Measurements from ENCODE around the gene PTGFRN. TPM values are rescaled to one million over a fixed set of nuclear protein-coding genes. Genes with fewer than 3 reads are reported as not detected.

Gene PTGFRN
- total RNA-seq, 1 experiment from 2014 or later: 35.9 TPM

DNA sequence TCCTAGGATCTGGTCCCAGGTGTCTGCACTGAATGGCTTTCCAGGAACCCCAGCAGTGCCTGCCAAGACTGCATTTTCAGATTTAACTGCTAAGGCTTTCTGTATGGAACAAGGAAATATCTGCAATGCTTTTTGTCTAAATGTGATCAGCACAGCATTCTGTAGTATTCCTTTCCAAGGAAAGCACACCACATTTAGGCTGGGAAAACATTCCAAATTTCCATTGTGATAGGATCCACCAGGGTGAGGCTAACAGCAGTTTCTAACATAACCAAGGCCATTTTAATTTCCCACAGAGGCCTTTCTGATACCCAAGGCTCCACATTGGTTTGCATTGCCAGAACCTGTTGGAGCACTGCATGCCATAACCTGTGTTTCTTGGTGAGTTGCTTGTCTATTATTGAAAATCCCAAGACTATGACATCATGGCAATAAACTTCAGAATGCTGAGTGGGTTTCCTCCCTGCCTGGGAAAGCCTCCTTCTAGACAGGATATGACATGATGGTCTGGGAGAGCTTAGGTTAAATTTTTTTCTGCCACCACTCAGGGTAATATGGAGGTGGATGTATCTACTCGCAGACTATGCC, 23.3 kb upstream of the PTGFRN start:
- DNase-seq (ENCODE audit: extremely low read depth, low read depth): no peak

DNA sequence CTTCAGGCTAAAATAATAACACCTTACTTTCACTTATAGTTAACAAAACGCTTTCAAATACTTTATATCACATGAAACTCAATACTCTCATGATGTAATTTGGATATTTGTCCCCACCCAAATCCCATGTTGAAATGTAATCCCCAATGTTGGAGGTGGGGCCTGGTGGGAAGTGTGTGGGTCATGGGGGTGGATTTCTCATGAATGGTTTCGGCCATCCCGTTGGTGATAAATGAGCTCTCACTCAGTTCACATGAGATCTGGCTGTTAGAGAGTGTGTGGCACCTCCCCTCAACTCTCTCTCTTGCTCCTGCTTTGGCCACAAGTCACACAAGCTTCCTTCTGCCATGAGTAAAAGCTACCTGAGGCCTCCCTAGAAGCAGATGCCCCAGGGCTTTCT, 22.5 kb upstream of the PTGFRN start:
- DNase-seq (ENCODE audit: extremely low read depth, low read depth): no peak

DNA sequence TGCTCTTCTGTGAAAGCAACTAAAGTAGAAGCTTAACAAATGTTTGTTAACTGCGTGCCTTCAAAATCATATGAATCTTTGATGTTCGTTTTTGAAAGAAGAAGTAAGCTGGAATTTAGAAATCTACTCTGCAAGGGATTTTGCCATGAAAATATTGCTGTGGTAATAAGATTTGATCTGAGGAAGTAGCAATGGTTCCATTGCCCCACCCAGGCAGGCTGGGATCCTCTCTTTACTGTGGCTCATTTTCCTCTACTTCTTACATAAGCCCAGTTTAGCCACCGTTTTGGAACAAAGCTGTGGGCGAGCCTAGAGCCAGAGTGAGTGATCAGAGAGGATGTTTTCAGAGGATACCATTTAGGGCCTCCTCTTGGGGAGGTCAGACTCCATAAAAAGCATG, 20.3 kb upstream of the PTGFRN start:
- DNase-seq (ENCODE audit: extremely low read depth, low read depth): no peak

- no peak for DNase-seq (ENCODE audit: extremely low read depth, low read depth)
Measured at GRCh38 chr1:116891396-116892079, 18.2 kb upstream of the PTGFRN start.

- DNase-seq (ENCODE audit: extremely low read depth, low read depth): no peak
Measured at GRCh38 chr1:116895073-116895472, 14.6 kb upstream of the PTGFRN start.

GRCh38 chr1:116899529-116899928, 10.2 kb upstream of the PTGFRN start:
- DNase-seq (ENCODE audit: extremely low read depth, low read depth): no peak

- DNase-seq (ENCODE audit: extremely low read depth, low read depth): no peak
Measured at GRCh38 chr1:116900471-116901365, 9.0 kb upstream of the PTGFRN start.

- DNase-seq (ENCODE audit: extremely low read depth, low read depth): no peak
Measured at GRCh38 chr1:116902027-116902426, 7.7 kb upstream of the PTGFRN start.

GRCh38 chr1:116902723-116903383, 6.9 kb upstream of the PTGFRN start:
- no peak for DNase-seq (ENCODE audit: extremely low read depth, low read depth)

DNA sequence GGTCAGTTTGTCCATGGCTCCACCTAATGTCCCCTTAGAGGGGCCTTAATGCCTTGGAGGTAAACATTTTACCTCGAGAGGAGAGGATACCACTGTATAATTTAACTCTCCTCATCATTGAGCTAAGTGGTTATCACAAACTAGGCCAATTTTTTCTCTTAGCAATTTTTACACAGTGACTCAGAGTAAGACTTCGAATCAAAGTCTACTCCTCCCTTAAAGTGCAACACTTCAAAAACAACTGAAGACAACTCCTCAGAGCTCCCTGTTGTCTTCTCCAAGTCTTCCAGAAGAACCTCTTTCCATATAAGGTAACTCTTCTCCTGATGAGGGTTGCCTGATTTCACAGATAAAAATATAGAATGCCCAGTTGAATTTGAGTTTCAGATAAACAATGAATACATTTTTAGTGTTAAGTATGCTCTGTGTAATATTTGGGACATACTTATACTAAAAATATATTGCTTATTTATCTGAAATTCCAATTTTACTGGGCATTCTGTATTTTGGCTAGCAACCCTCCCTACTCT, 4.9 kb upstream of the PTGFRN start:
- DNase-seq (ENCODE audit: extremely low read depth, low read depth): no peak

DNA sequence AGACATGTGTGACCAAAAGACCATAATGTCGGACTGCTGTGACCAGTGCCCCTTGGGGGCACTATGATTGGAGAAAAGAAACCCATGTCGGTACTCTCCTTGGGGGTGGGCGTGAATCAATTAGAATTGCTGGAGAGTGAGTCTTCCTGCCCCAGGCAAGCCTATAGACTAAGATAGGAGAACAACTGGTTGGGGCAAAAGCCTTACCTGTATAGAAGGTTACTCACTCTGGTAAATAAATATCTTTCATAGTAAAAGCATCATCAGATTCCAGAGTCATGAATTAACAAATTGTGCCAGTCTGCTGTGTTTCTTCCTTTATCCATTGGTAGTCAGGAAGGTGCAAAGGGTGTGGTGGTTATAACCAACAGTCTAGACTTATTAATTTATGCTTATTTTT, 2.9 kb upstream of the PTGFRN start:
- no peak for DNase-seq (ENCODE audit: extremely low read depth, low read depth)

DNA sequence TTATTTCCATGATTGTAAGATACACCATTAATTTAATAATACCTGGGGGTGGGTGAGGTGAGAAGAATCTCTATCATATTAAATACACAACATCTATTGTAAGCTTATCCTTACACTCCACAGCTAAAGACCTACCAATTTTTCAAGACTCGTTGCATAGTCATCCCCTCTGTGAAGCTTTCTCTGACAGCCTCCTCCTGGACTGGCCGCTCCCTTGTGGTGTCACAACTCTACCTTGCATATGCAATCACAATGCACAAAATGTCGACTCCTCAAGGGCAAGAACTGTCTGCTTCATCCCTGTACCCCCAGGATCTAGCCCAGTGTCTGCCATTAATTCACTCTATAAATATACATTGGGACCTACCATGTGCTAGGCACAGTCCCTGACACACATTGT, 2.4 kb upstream of the PTGFRN start:
- DNase-seq (ENCODE audit: extremely low read depth, low read depth): no peak

GRCh38 chr1:116908266-116908665, 1.4 kb upstream of the PTGFRN start:
- DNase-seq (ENCODE audit: extremely low read depth, low read depth): no peak

DNA sequence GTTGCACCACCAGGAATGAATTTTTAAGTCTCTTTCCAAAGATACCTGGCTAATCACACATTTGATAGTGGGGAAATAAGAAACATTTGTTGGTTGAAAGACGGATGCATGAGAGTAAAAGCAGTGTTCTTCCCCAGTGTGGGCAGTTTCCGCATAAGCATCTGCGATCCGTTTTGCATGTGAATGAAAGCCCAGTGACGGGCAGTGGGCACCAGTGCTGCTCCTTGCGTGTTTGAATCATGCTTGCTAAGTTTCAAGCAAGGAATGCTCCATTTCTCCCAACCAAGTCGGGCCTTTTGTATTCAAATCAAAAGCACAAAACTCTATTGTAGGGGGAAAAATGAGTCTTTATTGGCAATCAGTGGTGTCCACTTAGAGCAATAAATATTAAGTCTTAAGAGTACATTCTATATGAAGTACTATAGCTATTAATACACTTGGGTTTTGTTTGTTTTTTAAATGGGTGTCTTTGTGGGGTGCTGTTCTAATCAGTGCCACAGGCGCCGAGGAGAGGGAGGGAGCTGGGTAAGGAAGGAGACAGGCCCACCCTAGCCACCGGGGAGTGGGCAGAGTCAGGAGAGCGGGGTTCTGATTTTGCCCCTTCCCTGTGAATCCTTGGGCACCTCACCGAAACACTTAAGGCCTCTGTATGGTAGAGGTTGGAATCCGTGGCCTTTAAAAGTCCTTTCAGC, 750 bp upstream of the PTGFRN start:
- DNase-seq (ENCODE audit: extremely low read depth, low read depth): no peak

DNA sequence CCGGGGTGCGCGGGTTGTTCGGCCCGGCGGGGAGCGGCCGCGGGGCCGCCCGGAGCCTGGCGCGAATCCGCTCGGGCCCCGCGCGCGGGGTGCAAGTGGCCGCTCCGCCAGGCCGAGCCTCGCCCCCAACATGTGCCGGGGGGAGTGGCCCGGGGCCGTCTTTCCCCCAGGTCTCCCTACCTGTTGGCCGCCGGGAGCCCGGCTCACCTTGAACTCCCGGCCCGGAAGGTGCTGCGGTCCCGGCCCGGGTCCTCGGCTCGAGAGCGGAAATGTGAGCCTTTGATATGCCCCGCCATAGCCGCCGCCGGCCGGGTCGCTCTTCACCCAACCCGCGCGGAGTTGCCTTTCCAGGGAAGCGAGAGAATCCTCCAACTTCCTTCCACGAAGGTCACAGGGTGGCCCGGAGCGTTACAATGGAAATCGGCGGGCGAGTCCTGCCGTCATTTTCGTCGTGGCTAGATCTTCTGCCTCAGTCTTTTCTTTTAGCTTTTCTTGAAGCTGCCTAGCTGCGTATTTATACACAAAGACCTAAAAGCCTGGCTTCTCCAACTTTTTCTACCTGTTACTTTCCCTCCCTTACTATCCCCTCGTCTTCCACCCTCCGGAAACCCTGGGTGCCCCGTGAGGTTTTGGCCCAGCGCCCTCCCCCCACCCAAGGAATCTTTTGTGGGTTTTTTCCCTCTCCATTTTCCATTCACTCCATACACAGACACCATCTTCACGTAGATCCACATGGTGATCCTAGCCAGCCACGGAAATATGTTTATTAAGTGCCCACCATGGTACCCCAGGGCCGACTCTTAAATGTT, 867 bp downstream of the PTGFRN start:
- no peak for DNase-seq (ENCODE audit: extremely low read depth, low read depth)

DNA sequence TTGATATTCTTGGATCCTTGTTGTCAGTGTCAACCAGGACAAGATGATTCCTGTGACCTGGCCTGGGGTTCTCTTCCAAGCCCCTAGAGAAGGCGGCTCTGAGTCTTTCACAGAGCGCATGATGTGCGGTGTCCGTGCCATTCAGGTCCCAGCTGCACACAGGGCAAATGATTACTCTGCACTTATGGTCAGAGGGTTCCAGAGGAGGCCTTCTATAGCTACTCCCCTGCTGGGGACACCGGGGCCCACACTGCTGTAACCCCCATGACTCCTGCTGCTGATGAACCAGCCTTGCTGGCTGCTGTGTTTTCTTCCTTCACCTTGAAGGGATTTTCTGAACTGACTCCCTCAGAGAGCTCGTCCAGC, 1.5 kb downstream of the PTGFRN start:
- DNase-seq (ENCODE audit: extremely low read depth, low read depth): no peak

- DNase-seq (ENCODE audit: extremely low read depth, low read depth): no peak
Measured at GRCh38 chr1:116911779-116912469, 2.2 kb downstream of the PTGFRN start.

DNA sequence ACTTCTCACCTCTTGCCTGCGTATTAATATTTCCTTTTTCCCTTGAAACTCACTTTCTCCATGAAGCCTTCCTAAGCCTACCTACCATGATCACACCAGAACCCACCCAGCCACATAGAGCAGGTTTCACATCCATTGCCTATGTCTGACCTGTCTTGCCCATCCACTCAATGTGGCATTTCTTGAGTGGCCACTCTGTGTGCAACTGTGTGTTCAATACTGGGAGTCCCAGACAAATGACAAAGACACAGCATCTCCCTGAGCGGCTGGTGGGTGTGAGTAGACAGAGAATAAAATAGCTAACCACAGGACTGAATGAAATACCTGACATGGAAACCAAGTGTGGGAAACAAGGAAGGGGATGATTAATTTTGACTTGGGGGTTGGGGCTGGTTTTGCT, 3.1 kb downstream of the PTGFRN start:
- no peak for DNase-seq (ENCODE audit: extremely low read depth, low read depth)

GRCh38 chr1:116913941-116914340, 4.2 kb downstream of the PTGFRN start:
- DNase-seq (ENCODE audit: extremely low read depth, low read depth): no peak

Measured in NCI-H460 (cell line).